HG03060 (cell line): Measurements from ENCODE around the gene TRMT2A.

ENCODE experiments used
- ATAC-seq: cut with Tn5 transposase; IDR thresholded peaks from one replicate; pipeline ENCODE4 v1.9.1; 2021; ENCODE audit warnings: low read depth, moderate number of reproducible peaks; ENCODE audit not compliant: unreplicated experiment

Gene TRMT2A

GRCh38 chr22:20123366-20124082, 6.5 kb upstream of the TRMT2A start:
- ATAC-seq = no peak

- ATAC-seq = no peak
Observed at GRCh38 chr22:20121856-20122415, 4.9 kb upstream of the TRMT2A start.

GRCh38 chr22:20118300-20119020, 1.4 kb upstream of the TRMT2A start:
- no peak for ATAC-seq

GRCh38 chr22:20117633-20118299, 740 bp upstream of the TRMT2A start:
- ATAC-seq = no peak

GRCh38 chr22:20116376-20116950, 563 bp downstream of the TRMT2A start:
- ATAC-seq = no peak

- ATAC-seq = no peak
Observed at GRCh38 chr22:20115691-20116375, 1.2 kb downstream of the TRMT2A start, which contains the start of gene RANBP1. TSS of gene RANBP1 (plus strand) at chr22:20116104. CDS start at chr22:20116185, 81 bp downstream.

GRCh38 chr22:20114506-20115475, 2.2 kb downstream of the TRMT2A start:
- no peak for ATAC-seq

GRCh38 chr22:20113551-20114310, 3.3 kb downstream of the TRMT2A start:
- no peak for ATAC-seq

GRCh38 chr22:20112623-20113511, 4.2 kb downstream of the TRMT2A start:
- ATAC-seq = no peak

GRCh38 chr22:20111689-20112622, 5.1 kb downstream of the TRMT2A start:
- no peak for ATAC-seq

- ATAC-seq = no peak
Observed at GRCh38 chr22:20111045-20111688, 5.9 kb downstream of the TRMT2A start.

- no peak for ATAC-seq
Observed at GRCh38 chr22:20110359-20110985, 6.6 kb downstream of the TRMT2A start.

GRCh38 chr22:20109411-20110358, 7.3 kb downstream of the TRMT2A start:
- no peak for ATAC-seq

- ATAC-seq = no peak
Observed at GRCh38 chr22:20108757-20109230, 8.2 kb downstream of the TRMT2A start.
